Activated T-cell treated with anti-CD3 and anti-CD28 coated beads for 24 hours (primary cell): Measurements from ENCODE around the gene BEND2.

Experiments used
- DNase-seq: peaks from one replicate; pipeline ENCODE4 v3.0.0-alpha.2; 2020; ENCODE audit warnings: low read depth

BEND2 gene

DNA sequence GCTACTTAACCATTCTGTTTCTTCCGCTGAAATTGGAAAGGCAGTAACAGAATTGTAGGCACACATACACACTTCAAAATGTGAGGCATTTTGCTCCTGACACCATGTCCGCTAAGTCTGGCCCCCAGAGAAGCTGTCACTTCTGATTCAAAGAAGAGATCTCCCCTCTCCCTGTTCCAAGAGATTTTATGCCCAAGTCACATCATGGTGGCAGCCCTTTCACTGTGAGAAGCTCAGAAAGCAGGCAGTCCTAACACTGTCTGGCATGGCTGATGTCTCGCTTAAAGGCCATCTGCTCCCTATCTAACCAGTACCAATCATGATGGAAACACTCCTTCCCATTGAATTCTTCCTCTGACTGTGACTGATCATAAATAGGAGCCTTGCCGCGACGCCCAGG is 83.9 kb downstream of the BEND2 start:
- no peak for DNase-seq

GRCh38 chrX:18133605-18134004 is 87.1 kb downstream of the BEND2 start:
- DNase-seq = no peak

GRCh38 chrX:18129690-18130089 is 91.0 kb downstream of the BEND2 start:
- no peak for DNase-seq

DNA sequence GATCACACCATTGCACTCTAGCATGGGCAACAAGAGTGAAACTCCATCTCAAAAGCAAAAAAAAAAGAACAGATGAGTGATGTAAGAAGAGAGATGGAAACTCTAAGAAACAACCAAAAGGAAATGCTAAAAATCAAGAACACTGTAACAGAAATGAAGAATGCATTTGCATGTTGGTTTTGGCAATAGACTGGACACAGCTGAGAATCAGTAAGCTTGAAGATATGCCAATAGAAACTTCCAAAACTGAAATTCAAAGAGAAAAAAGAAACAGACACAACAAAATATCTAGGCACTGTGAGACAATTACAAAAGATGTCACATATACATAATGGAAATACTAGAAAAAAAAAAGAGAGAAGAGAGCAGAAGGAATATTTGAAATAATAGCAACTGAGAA is 93.7 kb downstream of the BEND2 start:
- DNase-seq = no peak

DNA sequence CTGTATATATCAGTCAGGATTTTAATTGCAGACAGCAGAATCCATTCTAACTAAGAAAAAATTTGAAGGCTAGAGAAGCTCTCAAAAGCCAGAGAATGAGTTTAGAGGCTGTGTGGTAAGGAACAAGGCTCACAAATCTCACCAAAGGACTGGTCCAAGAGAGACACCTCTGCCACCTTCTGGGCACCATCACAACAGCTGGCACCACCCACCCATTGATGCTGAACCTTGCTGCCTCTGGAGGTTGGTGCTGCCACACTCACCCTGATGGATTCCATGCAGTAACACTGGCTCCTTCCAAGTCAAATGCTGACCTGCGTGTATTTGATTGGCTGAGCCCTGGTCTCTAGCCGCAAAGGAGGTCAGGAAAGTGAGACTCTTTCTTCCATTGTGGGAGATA is 100.8 kb downstream of the BEND2 start:
- no peak for DNase-seq
